Kidney (tissue), 14 donors: ENCODE results near the gene CTRL. TPM values are rescaled to one million over a fixed set of nuclear protein-coding genes. Genes with fewer than 3 reads are reported as not detected.

Experiments used
- DNase-seq, 5 donors: peaks; one replicate each; pipeline ENCODE4 v3.0.0-alpha.2; 2013 to 2020
- FAIRE-seq: peaks from 2 replicates; lab custom pipeline; 2012; peaks lifted over from hg19 to GRCh38; lab: Jason Lieb, UNC
- H3K27ac ChIP-seq, 2 donors: one replicate each; pipeline ENCODE4 v1.7.0; 2013; ENCODE audit warnings: low read depth in 2 of 2, low read length in 2 of 2, inconsistent platforms in 1 of 2
- H3K27me3 ChIP-seq: one replicate; pipeline ENCODE4 v1.7.1; 2013; ENCODE audit warnings: low read length, inconsistent platforms; ENCODE audit not compliant: control insufficient read depth, insufficient read depth
- H3K36me3 ChIP-seq, 3 donors: one replicate each; pipeline versions ENCODE4 v1.7.0 to v1.7.1; 2013; ENCODE audit warnings: low read length in 3 of 3, control low read depth in 1 of 3, inconsistent platforms in 1 of 3; ENCODE audit not compliant: insufficient read depth in 3 of 3, control insufficient read depth in 2 of 3
- H3K4me1 ChIP-seq, 3 donors: one replicate each; pipeline versions ENCODE4 v1.7.0 to v1.7.1; 2013; ENCODE audit warnings: low read length in 3 of 3, inconsistent platforms in 1 of 3, low read depth in 1 of 3; ENCODE audit not compliant: control insufficient read depth in 2 of 3, insufficient read depth in 2 of 3
- H3K4me3 ChIP-seq, 3 donors: one replicate each; pipeline versions ENCODE4 v1.7.0 to v1.8.1; 2013; ENCODE audit warnings: low read length in 3 of 3, control low read depth in 1 of 3, inconsistent platforms in 1 of 3
- H3K9ac ChIP-seq, 3 donors: one replicate each; pipeline versions ENCODE4 v1.7.0 to v1.7.1; 2013; ENCODE audit warnings: low read length in 3 of 3, control low read depth in 1 of 3, inconsistent platforms in 1 of 3
- H3K9me3 ChIP-seq, 3 donors: one replicate each; pipeline versions ENCODE4 v1.7.0 to v1.7.1; 2013; ENCODE audit warnings: low read length in 3 of 3, control low read depth in 1 of 3, inconsistent platforms in 1 of 3; ENCODE audit not compliant: control insufficient read depth in 2 of 3, insufficient read depth in 1 of 3
- CTCF ChIP-seq: IDR thresholded peaks from 3 replicates; pipeline ENCODE4 v1.5.1; 2012; ENCODE audit warnings: mild to moderate bottlenecking, moderate library complexity, borderline replicate concordance; ENCODE audit not compliant: insufficient read depth; ENCODE audit errors: extremely low read depth
- intact Hi-C: fragments of 100-400 bp; cut with DNase I; formaldehyde crosslinking; loops from one replicate; pipeline ENCODE4 v1.11.1; 2022
- polyA plus RNA-seq: library from polyadenylated mRNA; stranded (reverse); fragments of 350-450 nt; fragmentation: Illumina TruSeq; extraction: RNeasy Lipid Tissue Mini Kit (QIAGEN cat#74804); gene quantifications from one replicate; pipeline ENCODE4 v1.2.3, GENCODE V29; 2014; ENCODE audit warnings: low read depth, low replicate concordance; ENCODE audit not compliant: insufficient read depth
- total RNA-seq: library from RNA; stranded (reverse); fragmentation: NEBNext Ultra II Directional; extraction: Animal tissue kit (Norgen Biotek cat#: 25700); gene quantifications from one replicate; pipeline ENCODE4 v1.2.1, GENCODE V29; 2021
- donor health status: control.
- donor health status: control.
- donor health status: control.
- donor health status: control.
- donor health status: control.
- donor health status: DM: yes; HTN: yes; CAD: no.
- donor health status: Normal renal cell carcinoma (clear cell type).

The CTRL gene
- total and polyA plus RNA-seq, 2 donors from 2014 or later, result 0.69 TPM; not detected in 1

- H3K36me3 ChIP-seq, result peaks cover 0 to 5% (median 4%) of the 10 kb centered on the region in 3 donors
- H3K9ac ChIP-seq, result no peak overlapping the region
- FAIRE-seq (no peak), DNase-seq (no peak)
- no peaks in the 10 kb centered on the region for H3K9me3 ChIP-seq
- H3K4me3 ChIP-seq, result no peak overlapping the region
- TF ChIP-seq CTCF, result no peak
- peaks cover 0 to 6% (median 0%) of the 10 kb centered on the region in 3 donors for H3K4me1 ChIP-seq
- intact Hi-C loops, result loop anchor here (10.0 kb wide), 2 partner anchors 110 to 250 kb away; no protein-coding TSS in a partner anchor
- no peak overlapping the region for H3K27ac ChIP-seq
- H3K27me3 ChIP-seq, result no peaks in the 10 kb centered on the region
Measured at GRCh38 chr16:67924140-67924906, 7.3 kb downstream of the CTRL start.

- intact Hi-C loops, result loop anchor here (10.0 kb wide), 2 partner anchors 109 to 249 kb away; no protein-coding TSS in a partner anchor
- H3K9me3 ChIP-seq, result no peaks in the 10 kb centered on the region
- FAIRE-seq (no peak), DNase-seq (no peak)
- H3K9ac ChIP-seq, result no peak overlapping the region
- H3K27me3 ChIP-seq, result no peaks in the 10 kb centered on the region
- no peak overlapping the region for H3K4me3 ChIP-seq
- H3K4me1 ChIP-seq, result peaks cover 0 to 6% (median 0%) of the 10 kb centered on the region in 3 donors
- no peak for TF ChIP-seq CTCF
- H3K36me3 ChIP-seq, result peaks cover 0 to 10% (median under 1%) of the 10 kb centered on the region in 3 donors
- no peak overlapping the region for H3K27ac ChIP-seq
Measured at GRCh38 chr16:67923414-67924116, 8.1 kb downstream of the CTRL start.

- Histone ChIP-seq H3K27me3 (no peaks in the 10 kb centered on the region), H3K9me3 (no peaks in the 10 kb centered on the region), H3K36me3 (peaks cover 0 to 13% (median 0%) of the 10 kb centered on the region in 3 donors), H3K9ac (no peak overlapping the region), H3K4me1 (peaks cover 0 to 9% (median 0%) of the 10 kb centered on the region in 3 donors), H3K27ac (no peak overlapping the region), H3K4me3 (no peak overlapping the region)
- TF ChIP-seq CTCF, result no peak
- FAIRE-seq (no peak), DNase-seq (no peak)
- intact Hi-C loops, result loop anchor here (10.0 kb wide), 2 partner anchors 108 to 248 kb away; no protein-coding TSS in a partner anchor
Measured at GRCh38 chr16:67922740-67923139, 8.9 kb downstream of the CTRL start.
